Measurements from ENCODE around the gene TTC1. TPM values are rescaled to one million over a fixed set of nuclear protein-coding genes. Genes with fewer than 3 reads are reported as not detected.
"Not testable (repeated sequence)": the region's sequence is repeated elsewhere in the genome, so short reads cannot be mapped to it uniquely, and the experiment has no call there.

TTC1 gene, protein sequence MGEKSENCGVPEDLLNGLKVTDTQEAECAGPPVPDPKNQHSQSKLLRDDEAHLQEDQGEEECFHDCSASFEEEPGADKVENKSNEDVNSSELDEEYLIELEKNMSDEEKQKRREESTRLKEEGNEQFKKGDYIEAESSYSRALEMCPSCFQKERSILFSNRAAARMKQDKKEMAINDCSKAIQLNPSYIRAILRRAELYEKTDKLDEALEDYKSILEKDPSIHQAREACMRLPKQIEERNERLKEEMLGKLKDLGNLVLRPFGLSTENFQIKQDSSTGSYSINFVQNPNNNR
- 100 to 1,000 TPM in 2 of 6 donors, 10 to 100 TPM in 4; 85.2 to 153 (median 96.7) TPM for polyA plus RNA-seq (ENCODE audit: low read depth in 6 of 6)

- peak within 1 kb of the TSS; percentile 96 to 99 (median 99) for H3K27ac Mint-ChIP-seq
- DNase-seq: peak; percentile 89
- H3K36me3 Mint-ChIP-seq: peaks cover 0 to 8% of the 10 kb centered on the region in 2 donors
- ATAC-seq (ENCODE audit: low read depth in 2 of 2): peak; percentile 99
- peaks cover 0 to 5% (median 0%) of the 10 kb centered on the region in 3 donors for H3K27me3 Mint-ChIP-seq
- peaks cover 20 to 30% (median 26%) of the 10 kb centered on the region in 3 donors for H3K4me1 Mint-ChIP-seq
- H3K9me3 Mint-ChIP-seq: no peaks in the 10 kb centered on the region
- H3K4me3 Mint-ChIP-seq: peak within 1 kb of the TSS; percentile 93 to 100 (median 96)
These were observed at the start of gene TTC1 for GRCh38 chr5:160008877-160009590. TSS of gene TTC1 (plus strand) at chr5:160009139. CDS start at chr5:160010529, 1,390 bp downstream.

- H3K4me3 Mint-ChIP-seq: no peak overlapping the region
- ATAC-seq (ENCODE audit: low read depth in 2 of 2) (no peak), DNase-seq (no peak)
- H3K27ac Mint-ChIP-seq: no peak overlapping the region
- no peaks in the 10 kb centered on the region for H3K36me3 Mint-ChIP-seq
- peaks cover 0 to 7% (median 0%) of the 10 kb centered on the region in 3 donors for H3K4me1 Mint-ChIP-seq
- no peaks in the 10 kb centered on the region for H3K9me3 Mint-ChIP-seq
- peaks cover 13 to 28% (median 18%) of the 10 kb centered on the region in 3 donors for H3K27me3 Mint-ChIP-seq
These were observed 47.5 kb upstream of the TTC1 start for GRCh38 chr5:159961176-159962160.

- Mint-ChIP-seq H3K27me3 (peaks cover 19 to 32% (median 25%) of the 10 kb centered on the region in 3 donors), H3K4me1 (peaks cover 0 to 7% (median 0%) of the 10 kb centered on the region in 3 donors), H3K9me3 (no peaks in the 10 kb centered on the region), H3K4me3 (no peak overlapping the region), H3K27ac (peak overlapping the region in 1 of 6 donors; percentile 47), H3K36me3 (no peaks in the 10 kb centered on the region)
- ATAC-seq (ENCODE audit: low read depth in 2 of 2) (no peak), DNase-seq (no peak)
These were observed 46.7 kb upstream of the TTC1 start for GRCh38 chr5:159962214-159962613.

- Mint-ChIP-seq H3K36me3 (no peaks in the 10 kb centered on the region), H3K4me3 (no peak overlapping the region), H3K27me3 (peaks cover 33 to 40% (median 36%) of the 10 kb centered on the region in 3 donors), H3K4me1 (peaks cover 0 to 7% (median 0%) of the 10 kb centered on the region in 3 donors), H3K9me3 (no peaks in the 10 kb centered on the region), H3K27ac (no peak overlapping the region)
- DNase-seq (no peak), ATAC-seq (ENCODE audit: low read depth in 2 of 2) (no peak)
These were observed 45.0 kb upstream of the TTC1 start for GRCh38 chr5:159963935-159964334.

DNA sequence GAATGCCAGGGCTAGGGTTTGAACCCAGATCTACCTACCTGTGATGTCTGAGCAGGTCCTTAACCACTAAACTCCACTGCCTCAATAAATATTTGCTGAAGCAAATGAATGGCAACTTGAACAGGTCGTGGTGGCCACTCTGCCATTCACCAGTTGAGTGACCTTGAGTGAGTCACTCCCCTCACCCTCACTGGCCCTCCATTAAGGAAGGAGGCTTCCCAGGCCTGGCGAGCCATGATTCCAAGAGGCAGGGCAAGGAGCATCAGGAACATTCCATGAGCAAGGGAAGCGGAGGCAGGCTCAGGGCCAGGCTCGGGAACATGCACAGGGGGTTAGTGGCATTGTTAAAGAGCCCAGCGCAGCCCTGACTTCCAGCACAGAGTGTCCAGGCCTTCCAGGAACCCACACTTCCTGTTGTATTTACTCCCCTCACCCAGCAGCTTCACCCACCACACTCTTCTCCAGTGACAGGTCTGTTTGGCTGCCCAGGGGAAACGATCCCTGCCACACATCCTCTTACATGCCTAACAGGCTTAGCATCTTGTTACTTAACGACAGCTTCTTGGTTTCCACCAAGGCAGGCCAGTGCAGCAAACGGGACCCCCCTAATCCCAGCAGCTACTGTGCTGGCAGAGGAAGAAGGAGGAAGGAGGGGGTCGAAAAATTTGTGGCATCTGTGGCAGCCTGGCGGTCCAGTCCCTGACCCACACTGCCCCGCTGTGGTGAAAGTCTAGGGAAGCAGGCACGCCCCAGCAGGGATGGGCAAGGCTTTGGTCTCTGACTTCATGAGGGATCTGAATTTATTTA, 43.7 kb upstream of the TTC1 start:
- DNase-seq: no peak
- peak; percentile 37 to 40 for ATAC-seq (ENCODE audit: low read depth in 2 of 2)
- Mint-ChIP-seq H3K4me3 (no peak overlapping the region), H3K27me3 (peaks cover 35 to 45% (median 42%) of the 10 kb centered on the region in 3 donors), H3K4me1 (peaks cover 0 to 7% (median 0%) of the 10 kb centered on the region in 3 donors), H3K36me3 (no peaks in the 10 kb centered on the region), H3K27ac (no peak overlapping the region), H3K9me3 (no peaks in the 10 kb centered on the region)

GRCh38 chr5:159965838-159966128, 43.2 kb upstream of the TTC1 start:
- not testable (repeated sequence) for H3K4me1 Mint-ChIP-seq

DNA sequence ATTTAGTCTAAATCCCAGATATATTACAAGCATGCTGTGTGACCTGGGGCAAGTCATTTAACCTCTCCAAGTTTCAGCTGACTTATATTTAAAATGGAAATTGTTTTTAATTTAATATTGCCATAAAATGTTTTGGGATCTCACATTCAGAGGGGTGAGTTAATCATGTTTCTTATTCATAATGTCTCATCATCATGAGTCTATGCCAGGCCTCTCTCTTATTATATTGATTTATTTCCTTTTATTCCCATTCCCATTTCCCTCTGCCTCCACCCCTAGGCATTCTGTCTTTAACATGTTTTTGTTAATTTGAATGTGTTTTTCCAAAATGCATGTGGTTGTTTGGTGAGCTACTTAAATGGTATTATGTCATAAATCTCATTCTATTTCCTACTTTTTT, 39.0 kb upstream of the TTC1 start:
- Mint-ChIP-seq H3K27me3 (peaks cover 69 to 82% (median 76%) of the 10 kb centered on the region in 3 donors), H3K27ac (peak overlapping the region in 1 of 6 donors; percentile 48), H3K9me3 (no peaks in the 10 kb centered on the region), H3K36me3 (no peaks in the 10 kb centered on the region), H3K4me1 (peaks cover 15 to 17% (median 17%) of the 10 kb centered on the region in 3 donors), H3K4me3 (no peak overlapping the region)
- DNase-seq (no peak), ATAC-seq (ENCODE audit: low read depth in 2 of 2) (no peak)

More at GRCh38 chr5:159965838-159966128, 43.2 kb upstream of the TTC1 start:
- H3K27me3 Mint-ChIP-seq: peaks cover 40 to 51% (median 48%) of the 10 kb centered on the region in 3 donors
- not testable (repeated sequence) for H3K9me3 Mint-ChIP-seq; H3K4me3 Mint-ChIP-seq; H3K27ac Mint-ChIP-seq; ATAC-seq (ENCODE audit: low read depth in 2 of 2); DNase-seq; H3K36me3 Mint-ChIP-seq

DNA sequence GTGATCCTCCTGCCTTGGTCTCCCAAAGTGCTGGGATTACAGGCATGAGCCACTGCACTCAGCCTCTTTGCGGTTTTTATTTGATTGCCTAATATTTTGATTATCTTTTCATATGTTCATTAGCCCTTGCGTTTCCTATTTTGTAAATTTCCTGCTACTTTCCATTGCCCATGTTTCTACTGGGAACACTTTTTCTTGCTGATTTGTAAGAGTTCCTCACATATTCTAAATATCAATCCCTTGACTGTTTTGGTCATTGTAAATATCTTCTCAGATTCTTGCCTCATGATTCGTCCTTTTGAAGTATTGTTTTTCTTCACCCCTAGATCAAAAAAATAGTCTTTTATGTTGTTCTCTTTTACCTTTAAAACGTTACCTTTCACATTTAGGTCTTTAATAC, 37.9 kb upstream of the TTC1 start:
- ATAC-seq (ENCODE audit: low read depth in 2 of 2): no peak
- Mint-ChIP-seq H3K36me3 (no peaks in the 10 kb centered on the region), H3K4me3 (peak overlapping the region in 4 of 8 donors; percentile 54 to 69 (median 67))

DNA sequence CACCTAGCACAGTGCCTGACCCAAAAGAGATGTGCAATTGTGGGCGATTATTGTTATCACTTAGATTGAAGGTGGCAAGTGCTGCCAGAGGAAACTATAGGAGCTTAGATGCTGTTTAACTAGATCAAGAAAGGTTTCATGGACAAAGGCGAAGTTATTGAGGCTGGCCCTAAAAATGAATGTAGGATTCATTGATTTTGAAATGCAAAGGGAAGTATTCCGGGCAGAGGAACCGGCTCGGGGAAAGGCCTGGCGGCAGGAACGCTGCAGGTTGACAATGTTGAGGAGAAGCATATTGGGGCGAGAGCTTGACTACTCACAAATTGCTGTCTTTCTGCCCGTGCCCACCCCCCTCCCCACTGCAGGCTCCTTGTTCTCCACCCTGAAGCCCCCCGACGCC, 37.4 kb upstream of the TTC1 start:
- no peak for DNase-seq
- H3K27me3 Mint-ChIP-seq: peaks cover 64 to 74% (median 66%) of the 10 kb centered on the region in 3 donors
- H3K36me3 Mint-ChIP-seq: no peaks in the 10 kb centered on the region
- ATAC-seq (ENCODE audit: low read depth in 2 of 2): no peak
- H3K4me3 Mint-ChIP-seq: peak overlapping the region; percentile 31 to 86 (median 67)
- H3K27ac Mint-ChIP-seq: no peak overlapping the region
- no peaks in the 10 kb centered on the region for H3K9me3 Mint-ChIP-seq
- peaks cover 11 to 17% (median 15%) of the 10 kb centered on the region in 3 donors for H3K4me1 Mint-ChIP-seq

More for the DNA sequence above, 37.9 kb upstream of the TTC1 start:
- H3K4me1 Mint-ChIP-seq: peaks cover 11 to 17% (median 15%) of the 10 kb centered on the region in 3 donors
- no peak overlapping the region for H3K27ac Mint-ChIP-seq
- no peaks in the 10 kb centered on the region for H3K9me3 Mint-ChIP-seq
- peaks cover 69 to 79% (median 70%) of the 10 kb centered on the region in 3 donors for H3K27me3 Mint-ChIP-seq
- DNase-seq: no peak

DNA sequence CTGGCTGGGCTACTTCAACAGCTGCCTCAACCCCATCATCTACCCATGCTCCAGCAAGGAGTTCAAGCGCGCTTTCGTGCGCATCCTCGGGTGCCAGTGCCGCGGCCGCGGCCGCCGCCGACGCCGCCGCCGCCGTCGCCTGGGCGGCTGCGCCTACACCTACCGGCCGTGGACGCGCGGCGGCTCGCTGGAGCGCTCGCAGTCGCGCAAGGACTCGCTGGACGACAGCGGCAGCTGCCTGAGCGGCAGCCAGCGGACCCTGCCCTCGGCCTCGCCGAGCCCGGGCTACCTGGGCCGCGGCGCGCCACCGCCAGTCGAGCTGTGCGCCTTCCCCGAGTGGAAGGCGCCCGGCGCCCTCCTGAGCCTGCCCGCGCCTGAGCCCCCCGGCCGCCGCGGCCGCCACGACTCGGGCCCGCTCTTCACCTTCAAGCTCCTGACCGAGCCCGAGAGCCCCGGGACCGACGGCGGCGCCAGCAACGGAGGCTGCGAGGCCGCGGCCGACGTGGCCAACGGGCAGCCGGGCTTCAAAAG, 36.9 kb upstream of the TTC1 start:
- ATAC-seq (ENCODE audit: low read depth in 2 of 2): peak; percentile 25 to 37
- Mint-ChIP-seq H3K4me3 (peak overlapping the region in 7 of 8 donors; percentile 31 to 76 (median 67)), H3K27ac (no peak overlapping the region), H3K4me1 (peaks cover 11 to 17% (median 15%) of the 10 kb centered on the region in 3 donors), H3K27me3 (peaks cover 64 to 70% (median 65%) of the 10 kb centered on the region in 3 donors), H3K9me3 (no peaks in the 10 kb centered on the region), H3K36me3 (no peaks in the 10 kb centered on the region)
- DNase-seq: no peak

DNA sequence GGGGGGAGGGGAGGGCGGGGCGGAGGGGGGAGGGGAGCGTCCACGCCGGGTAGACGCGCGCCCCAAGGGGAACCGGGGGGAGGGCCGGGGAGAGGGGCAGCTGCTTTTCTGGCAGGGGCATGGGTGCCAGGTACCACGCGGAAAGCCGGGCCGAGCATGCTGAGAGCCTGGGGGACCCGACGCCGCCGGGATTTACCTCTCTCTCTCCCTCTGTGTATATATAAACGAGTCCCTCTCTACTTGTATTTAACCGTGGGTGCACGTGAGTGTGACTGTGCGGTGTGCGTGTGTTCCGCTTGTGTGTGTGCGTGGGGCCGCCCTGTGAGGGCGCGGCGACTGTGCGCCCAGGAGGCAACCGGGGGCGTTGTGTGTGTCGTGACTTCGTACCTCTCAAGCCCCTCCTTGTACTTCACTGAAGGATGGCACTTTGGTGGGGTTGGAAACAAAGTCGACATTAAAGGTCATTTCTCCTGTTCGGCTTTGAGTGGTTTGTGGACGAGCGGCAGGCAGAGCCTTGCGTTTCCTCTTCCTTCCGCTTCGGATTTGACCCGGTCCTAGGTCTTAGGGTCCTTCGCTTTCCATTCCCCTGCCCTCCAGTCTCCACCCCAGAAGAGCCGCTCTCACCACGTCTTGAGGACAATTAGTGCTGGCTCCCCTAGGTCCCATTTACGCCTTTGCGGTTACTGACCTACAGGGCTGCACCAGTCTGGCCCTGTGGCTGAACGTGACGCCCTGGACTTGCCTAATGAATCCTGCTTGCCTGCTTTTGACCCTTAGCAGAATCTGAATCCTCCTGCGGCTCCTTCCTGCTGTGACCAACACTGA, 36.2 kb upstream of the TTC1 start:
- peak overlapping the region; percentile 13 to 92 (median 78) for H3K4me3 Mint-ChIP-seq
- peaks cover 11 to 17% (median 15%) of the 10 kb centered on the region in 3 donors for H3K4me1 Mint-ChIP-seq
- peak overlapping the region in 1 of 6 donors; percentile 75 for H3K27ac Mint-ChIP-seq
- peaks cover 62 to 76% (median 72%) of the 10 kb centered on the region in 3 donors for H3K27me3 Mint-ChIP-seq
- no peaks in the 10 kb centered on the region for H3K9me3 Mint-ChIP-seq
- peak; percentile 40 to 53 for ATAC-seq (ENCODE audit: low read depth in 2 of 2)
- H3K36me3 Mint-ChIP-seq: no peaks in the 10 kb centered on the region
- no peak for DNase-seq

Measured in naive B cell (primary cell).